Spleen (tissue), 11 donors: Measurements from ENCODE around the gene ESF1. TPM values are rescaled to one million over a fixed set of nuclear protein-coding genes. Genes with fewer than 3 reads are reported as not detected.

Experiments
- DNase-seq: peaks from one replicate; pipeline ENCODE4 v3.0.0-alpha.2; 2020
- H3K27ac ChIP-seq, 8 donors: fragments of 200-600 bp; sonication (generic) in 7 of 8; 1 replicate in 4 of 8; 2 replicates in 4 of 8; pipeline versions ENCODE4 v1.5.0 to v1.8.0; 2016 to 2021; ENCODE audit warnings: inconsistent platforms in 4 of 8, mild to moderate bottlenecking in 4 of 8, moderate library complexity in 1 of 8
- H3K27me3 ChIP-seq, 7 donors: fragments of 200-600 bp; sonication (generic) in 6 of 7; replicated peaks in 1 of 7; 1 replicate in 4 of 7; 2 replicates in 3 of 7; pipeline versions ENCODE4 v1.5.0 to v1.8.0; 2016 to 2021; ENCODE audit warnings: inconsistent platforms in 3 of 7, mild to moderate bottlenecking in 1 of 7
- H3K36me3 ChIP-seq, 6 donors: fragments of 200-600 bp; sonication (generic) in 5 of 6; 1 replicate in 4 of 6; 2 replicates in 2 of 6; pipeline versions ENCODE4 v1.5.0 to v1.8.0; 2016 to 2021; ENCODE audit warnings: inconsistent platforms in 2 of 6
- H3K4me1 ChIP-seq, 6 donors: fragments of 200-600 bp; sonication (generic) in 5 of 6; 1 replicate in 3 of 6; 2 replicates in 3 of 6; pipeline versions ENCODE4 v1.5.0 to v1.8.0; 2016 to 2021; ENCODE audit warnings: inconsistent platforms in 3 of 6
- H3K4me3 ChIP-seq, 8 donors: fragments of 200-600 bp; sonication (generic) in 7 of 8; 1 replicate in 4 of 8; 2 replicates in 4 of 8; pipeline versions ENCODE4 v1.5.0 to v1.8.0; 2016 to 2021; ENCODE audit warnings: inconsistent platforms in 4 of 8, mild to moderate bottlenecking in 4 of 8, moderate library complexity in 2 of 8
- H3K9me3 ChIP-seq, 8 donors: fragments of 200-600 bp; sonication (generic) in 7 of 8; 1 replicate in 4 of 8; 2 replicates in 4 of 8; pipeline versions ENCODE4 v1.5.0 to v1.8.0; 2016 to 2021; ENCODE audit warnings: inconsistent platforms in 4 of 8
- POLR2A ChIP-seq, 3 donors: fragments of 450-650 bp; IDR thresholded peaks; one replicate each; pipeline ENCODE4 v1.5.1; 2017; ENCODE audit warnings: antibody characterized with exemption in 3 of 3, mild to moderate bottlenecking in 1 of 3
- POLR2AphosphoS5 ChIP-seq, 3 donors: sonication (generic); formaldehyde crosslinking; IDR thresholded peaks; one replicate each; pipeline ENCODE4 v1.5.1; 2017; ENCODE audit warnings: antibody characterized with exemption in 3 of 3
- WGBS, 5 donors: extraction: QIAGEN DNeasy Blood & Tissue Kit in 3 of 5; methylation state at CpG; one replicate each; pipeline versions ENCODE4 v1.1.5 to v1.1.7; 2013 to 2018; 5-methylcytosine and 5-hydroxymethylcytosine counted together
- intact Hi-C: fragments of 100-400 bp; cut with DNase I; formaldehyde crosslinking; loops from one replicate; pipeline ENCODE4 v1.15.0; 2023; ENCODE audit warnings: low total_unique reads
- polyA plus RNA-seq, 3 donors: library from polyadenylated mRNA; stranded (reverse); fragments of 200-250 nt; gene quantifications; one replicate each; pipeline ENCODE4 v1.2.1, GENCODE V29; 2013
- total RNA-seq, 7 donors: library from RNA; depleted of rRNA in 3 of 7; stranded (reverse); fragments of >200 nt in 3 of 7; fragmentation: NEBNext Ultra II Directional in 4 of 7; extraction: Animal tissue kit (Norgen Biotek cat#: 25700) in 4 of 7; gene quantifications; one replicate each; pipeline versions ENCODE4 v1.1.0 to v1.2.1, GENCODE V29; 2016 to 2021
- TF ChIP-seq, protein P1 (sequence below), 11 experiments: fragments of 200-600 bp in 7 of 11; fragments of 450-650 bp in 4 of 11; sonication (generic) in 4 of 11; IDR thresholded peaks in 8 of 11; conservative IDR thresholded peaks in 3 of 11; 1 replicate in 7 of 11; 2 replicates in 4 of 11; pipeline versions ENCODE4 v1.4.0 to v1.8.0; 2016 to 2021; ENCODE audit warnings: antibody characterized with exemption in 11 of 11, inconsistent platforms in 4 of 11, mild to moderate bottlenecking in 1 of 11
- donor health status: healthy with polysubstance abuse.
- donor health status: DM: no; HTN: no; CAD: no; lungs with moderate emphysema.
- donor health status: DM: no; HTN: no; CAD: no.
- donor health status: Bipolar disorder and iron deficiency.
- donor health status: healthy.
- donor health status: DM: no; HTN: no; CAD: no.
- donor health status: DM: yes; HTN: yes; CAD: no.

Gene ESF1
- total and polyA plus RNA-seq, 10 donors = 6.9 to 15.6 (median 13.1) TPM

DNA sequence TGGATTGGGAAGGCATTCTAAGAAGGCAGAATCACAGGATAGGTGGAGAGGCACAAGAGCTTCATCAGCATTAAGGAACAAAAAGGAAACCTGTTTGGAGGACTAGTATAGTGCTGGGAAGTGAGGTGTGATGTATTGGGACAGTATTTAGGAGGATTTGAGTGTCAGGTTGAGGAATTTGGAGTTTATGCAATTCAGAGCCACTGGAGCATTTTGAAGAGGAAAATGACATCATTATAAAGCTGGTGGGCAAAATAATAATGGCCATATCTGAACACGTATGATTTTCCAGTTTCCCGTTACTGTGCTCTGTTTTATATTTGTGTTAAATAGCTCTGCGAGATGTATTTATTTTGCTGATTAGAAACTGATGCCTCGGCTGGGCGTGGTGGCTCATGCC lies 14.3 kb upstream of the ESF1 start:
- WGBS, 5 donors = 78 to 97% (median 84%) methylated on average over 5 of the region's 5 CpGs
- H3K9me3 ChIP-seq = no peaks in the 10 kb centered on the region
- intact Hi-C loops = no loop called here
- H3K36me3 ChIP-seq = peaks cover 0 to 100% (median 88%) of the 10 kb centered on the region in 6 donors
- H3K4me3 ChIP-seq = no peak overlapping the region
- no peak for DNase-seq
- no peak overlapping the region for H3K27ac ChIP-seq
- H3K4me1 ChIP-seq = peaks cover 0 to 15% (median 0%) of the 10 kb centered on the region in 6 donors
- H3K27me3 ChIP-seq = no peaks in the 10 kb centered on the region
- TF ChIP-seq, protein P1, sequence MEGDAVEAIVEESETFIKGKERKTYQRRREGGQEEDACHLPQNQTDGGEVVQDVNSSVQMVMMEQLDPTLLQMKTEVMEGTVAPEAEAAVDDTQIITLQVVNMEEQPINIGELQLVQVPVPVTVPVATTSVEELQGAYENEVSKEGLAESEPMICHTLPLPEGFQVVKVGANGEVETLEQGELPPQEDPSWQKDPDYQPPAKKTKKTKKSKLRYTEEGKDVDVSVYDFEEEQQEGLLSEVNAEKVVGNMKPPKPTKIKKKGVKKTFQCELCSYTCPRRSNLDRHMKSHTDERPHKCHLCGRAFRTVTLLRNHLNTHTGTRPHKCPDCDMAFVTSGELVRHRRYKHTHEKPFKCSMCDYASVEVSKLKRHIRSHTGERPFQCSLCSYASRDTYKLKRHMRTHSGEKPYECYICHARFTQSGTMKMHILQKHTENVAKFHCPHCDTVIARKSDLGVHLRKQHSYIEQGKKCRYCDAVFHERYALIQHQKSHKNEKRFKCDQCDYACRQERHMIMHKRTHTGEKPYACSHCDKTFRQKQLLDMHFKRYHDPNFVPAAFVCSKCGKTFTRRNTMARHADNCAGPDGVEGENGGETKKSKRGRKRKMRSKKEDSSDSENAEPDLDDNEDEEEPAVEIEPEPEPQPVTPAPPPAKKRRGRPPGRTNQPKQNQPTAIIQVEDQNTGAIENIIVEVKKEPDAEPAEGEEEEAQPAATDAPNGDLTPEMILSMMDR (IDR thresholded peaks at IDR 0.05 in 8 of 11, conservative IDR thresholded peaks at IDR 0.05 in 3 of 11) = no peak
- TF ChIP-seq POLR2AphosphoS5 (IDR thresholded peaks at IDR 0.05) (no peak), POLR2A (IDR thresholded peaks at IDR 0.05) (no peak)

DNA sequence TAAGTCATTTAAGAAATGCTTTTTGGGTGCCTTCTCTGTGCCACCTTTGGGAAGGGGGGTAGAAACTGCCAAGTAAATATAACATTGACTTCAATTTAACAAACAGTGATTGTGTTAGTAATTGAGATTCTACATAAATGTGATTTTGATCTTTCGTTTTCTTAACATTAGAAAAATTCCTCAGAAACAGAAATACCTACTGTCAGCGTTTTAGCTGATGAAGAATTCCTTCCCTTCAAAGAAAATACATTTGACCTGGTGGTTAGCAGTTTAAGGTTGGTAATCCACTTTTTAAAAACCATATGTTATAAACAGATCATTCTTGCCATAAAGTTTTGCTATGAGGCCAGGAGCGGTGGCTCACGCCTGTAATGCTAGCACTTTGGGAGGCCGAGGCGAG lies 9.9 kb upstream of the ESF1 start:
- H3K36me3 ChIP-seq = peaks cover 0 to 100% (median 82%) of the 10 kb centered on the region in 6 donors
- intact Hi-C loops = no loop called here
- TF ChIP-seq POLR2A (IDR thresholded peaks at IDR 0.05) (no peak), POLR2AphosphoS5 (IDR thresholded peaks at IDR 0.05) (no peak)
- TF ChIP-seq, protein P1 (IDR thresholded peaks at IDR 0.05 in 8 of 11, conservative IDR thresholded peaks at IDR 0.05 in 3 of 11) = no peak

DNA sequence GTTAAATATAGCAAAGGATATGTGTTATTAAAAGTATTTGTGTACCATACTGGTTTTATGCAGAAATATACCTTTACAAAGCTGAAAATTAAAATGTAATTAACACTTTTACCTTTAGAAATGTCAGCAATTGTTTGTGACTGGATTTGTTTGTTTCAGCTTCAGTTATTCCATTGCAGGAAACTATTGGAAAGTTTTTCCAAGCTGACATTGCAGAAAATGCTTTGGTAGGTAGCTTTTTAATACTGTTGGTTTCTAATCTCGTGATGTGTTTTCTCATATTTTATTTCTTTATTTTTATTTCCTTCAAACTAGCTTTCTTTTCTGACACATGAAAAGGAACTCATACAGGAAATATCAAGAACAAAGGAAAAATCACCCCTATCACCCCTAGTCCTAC lies 8.3 kb upstream of the ESF1 start:
- WGBS, 5 donors = 90 to 98% (median 94%) methylated on average over 1 of the region's 1 CpG
- H3K36me3 ChIP-seq = peaks cover 0 to 100% (median 72%) of the 10 kb centered on the region in 6 donors

More for the DNA sequence above, 9.9 kb upstream of the ESF1 start:
- whole genome bisulfite sequencing, 5 donors = 96 to 98% (median 98%) methylated on average over 6 of the region's 6 CpGs
- no peaks in the 10 kb centered on the region for H3K9me3 ChIP-seq
- H3K4me3 ChIP-seq = no peak overlapping the region
- no peak for DNase-seq
- H3K27me3 ChIP-seq = no peaks in the 10 kb centered on the region
- no peak overlapping the region for H3K27ac ChIP-seq
- no peaks in the 10 kb centered on the region for H3K4me1 ChIP-seq

More for the DNA sequence above, 8.3 kb upstream of the ESF1 start:
- intact Hi-C loops = no loop called here
- DNase-seq = no peak
- TF ChIP-seq POLR2A (IDR thresholded peaks at IDR 0.05) (no peak), POLR2AphosphoS5 (IDR thresholded peaks at IDR 0.05) (no peak)
- TF ChIP-seq, protein P1 (IDR thresholded peaks at IDR 0.05 in 8 of 11, conservative IDR thresholded peaks at IDR 0.05 in 3 of 11) = no peak
- Histone ChIP-seq H3K4me3 (no peak overlapping the region), H3K9me3 (no peaks in the 10 kb centered on the region), H3K27ac (no peak overlapping the region), H3K27me3 (no peaks in the 10 kb centered on the region), H3K4me1 (peaks cover 0 to 7% (median 3%) of the 10 kb centered on the region in 6 donors)
